ENCODE data around the gene PON1. TPM values are rescaled to one million over a fixed set of nuclear protein-coding genes. Genes with fewer than 3 reads are reported as not detected.
A peak's percentile ranks its signal among the peaks of the same experiment; 100 is the strongest.

PON1 gene
- under 1 TPM in 1 of 3 donors, not detected in 2; 0.75 TPM for polyA plus RNA-seq

DNA sequence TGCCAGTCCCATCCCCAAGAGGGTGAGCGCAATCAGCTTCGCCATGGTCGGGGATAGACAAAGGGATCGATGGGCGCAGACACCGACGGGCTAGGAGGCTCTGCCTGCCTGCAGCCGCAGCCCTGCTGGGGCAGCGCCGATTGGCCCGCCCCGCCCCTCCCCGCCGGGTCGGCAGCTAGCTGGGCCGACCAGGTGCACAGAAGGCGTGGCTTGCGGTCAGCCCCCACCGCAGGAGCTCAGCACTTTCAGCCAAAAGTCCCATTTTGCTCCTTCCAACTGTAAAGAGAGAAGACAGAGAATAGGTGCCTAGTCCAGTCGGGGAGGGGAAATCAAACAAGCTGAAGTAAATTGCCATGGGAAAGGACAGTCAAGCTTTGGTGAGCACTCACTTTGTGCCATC lies at the start of gene PON1:
PON1 (minus strand) TSS at position 102 of the 400 bp plus-strand sequence; CDS start at position 45, 57 bp downstream.
- Mint-ChIP-seq H3K27me3 (ENCODE audit: low read depth in 3 of 3) (peaks cover 4 to 8% (median 6%) of the 10 kb centered on the region in 3 donors), H3K4me1 (no peaks in the 10 kb centered on the region), H3K27ac (no peak within 1 kb of the TSS), H3K4me3 (no peak within 1 kb of the TSS), H3K9me3 (no peaks in the 10 kb centered on the region), H3K36me3 (no peaks in the 10 kb centered on the region)
- DNase-seq = no peak

DNA sequence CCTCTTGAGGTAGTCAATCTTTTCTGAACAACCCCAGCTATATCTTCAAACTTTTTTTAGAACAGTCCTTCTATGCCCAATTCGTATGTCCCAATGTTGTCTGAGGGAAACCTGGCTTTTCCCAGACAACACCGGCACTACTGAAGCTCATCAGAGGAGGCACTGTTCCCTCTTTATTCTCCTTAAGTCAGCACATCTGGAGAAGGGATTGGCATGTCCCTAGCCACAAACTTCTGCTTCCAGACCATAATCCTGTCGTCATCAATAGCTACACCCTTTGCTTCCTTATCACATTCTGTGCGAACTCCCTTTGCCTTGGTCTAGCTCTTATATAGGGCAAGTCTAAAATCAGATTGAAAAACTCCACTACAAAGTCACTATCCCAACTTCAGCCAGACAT lies 49.0 kb upstream of the PON1 start:
- Mint-ChIP-seq H3K4me3 (no peak overlapping the region), H3K4me1 (no peaks in the 10 kb centered on the region), H3K36me3 (peaks cover 0 to 3% (median 0%) of the 10 kb centered on the region in 3 donors), H3K27me3 (ENCODE audit: low read depth in 3 of 3) (peaks cover 0 to 2% (median 2%) of the 10 kb centered on the region in 3 donors), H3K27ac (no peak overlapping the region), H3K9me3 (peaks cover 0 to 4% (median 0%) of the 10 kb centered on the region in 6 donors)
- DNase-seq = no peak

DNA sequence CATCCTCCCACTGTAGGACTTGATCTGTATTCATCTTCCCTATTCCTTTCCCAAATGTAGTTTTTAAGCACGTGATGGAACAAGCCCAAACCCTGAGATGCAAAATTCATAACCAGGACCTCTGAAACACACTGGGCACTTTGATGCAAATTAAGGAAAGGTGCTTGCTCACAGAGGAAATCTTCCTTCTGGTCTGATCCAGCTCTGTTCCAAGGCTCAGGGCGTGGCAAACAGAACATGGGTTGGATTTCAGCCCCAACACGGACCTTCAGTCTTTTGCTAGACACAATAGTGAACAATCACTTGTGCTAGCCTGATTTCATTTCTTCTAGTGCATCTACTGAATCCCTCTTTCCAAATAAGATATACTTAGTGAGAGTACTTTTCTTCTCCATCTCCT lies 43.9 kb upstream of the PON1 start:
- H3K27ac Mint-ChIP-seq = no peak overlapping the region
- no peaks in the 10 kb centered on the region for H3K36me3 Mint-ChIP-seq
- no peak overlapping the region for H3K4me3 Mint-ChIP-seq
- no peaks in the 10 kb centered on the region for H3K4me1 Mint-ChIP-seq
- no peak for DNase-seq
- H3K27me3 Mint-ChIP-seq (ENCODE audit: low read depth in 3 of 3) = peaks cover 0 to 5% (median 2%) of the 10 kb centered on the region in 3 donors
- no peaks in the 10 kb centered on the region for H3K9me3 Mint-ChIP-seq

DNA sequence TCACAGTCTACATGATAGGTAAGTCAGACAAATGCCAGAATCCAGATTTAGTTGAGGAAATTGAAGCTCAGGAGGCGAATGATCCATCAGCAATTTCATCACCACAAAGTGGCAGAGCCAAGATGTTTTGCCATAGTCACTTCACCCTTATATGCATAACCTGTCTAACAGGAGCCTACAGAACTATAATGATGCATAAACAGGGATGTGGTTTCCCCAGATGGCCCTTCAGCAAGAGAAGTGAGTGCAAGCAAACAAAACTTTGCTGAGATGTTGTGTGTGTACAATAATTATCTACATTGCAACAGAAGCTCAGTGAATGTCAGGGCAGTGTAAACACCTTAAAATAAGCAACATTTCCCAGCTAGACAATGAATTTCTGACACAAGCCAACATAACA lies 43.3 kb upstream of the PON1 start:
- DNase-seq = no peak
- Mint-ChIP-seq H3K4me1 (no peaks in the 10 kb centered on the region), H3K27me3 (ENCODE audit: low read depth in 3 of 3) (peaks cover 0 to 5% (median 2%) of the 10 kb centered on the region in 3 donors), H3K4me3 (no peak overlapping the region), H3K9me3 (no peaks in the 10 kb centered on the region), H3K36me3 (no peaks in the 10 kb centered on the region), H3K27ac (no peak overlapping the region)

DNA sequence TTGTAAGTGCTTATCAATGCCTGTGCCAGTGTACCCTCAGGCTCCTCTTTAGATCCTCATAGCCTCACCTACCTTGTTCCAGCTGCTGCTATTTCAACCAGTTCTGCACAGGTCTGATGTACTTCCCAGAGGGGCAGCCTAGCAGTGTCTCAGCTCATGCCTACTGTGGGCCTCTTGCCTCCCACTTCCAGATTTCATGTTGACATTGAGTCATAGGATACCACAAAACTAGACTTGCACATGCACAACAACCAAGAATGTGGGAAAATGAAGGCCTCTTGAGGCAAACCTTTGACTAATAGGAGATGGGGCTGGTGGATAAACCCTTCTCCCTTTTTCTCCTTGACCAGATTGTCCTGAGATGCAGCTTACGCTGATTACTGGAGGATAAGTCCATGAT lies 40.8 kb upstream of the PON1 start:
- H3K27me3 Mint-ChIP-seq (ENCODE audit: low read depth in 3 of 3) = peaks cover 0 to 5% (median 4%) of the 10 kb centered on the region in 3 donors
- H3K4me3 Mint-ChIP-seq = no peak overlapping the region
- no peak for DNase-seq
- no peaks in the 10 kb centered on the region for H3K36me3 Mint-ChIP-seq
- no peaks in the 10 kb centered on the region for H3K4me1 Mint-ChIP-seq
- no peak overlapping the region for H3K27ac Mint-ChIP-seq
- H3K9me3 Mint-ChIP-seq = no peaks in the 10 kb centered on the region

DNA sequence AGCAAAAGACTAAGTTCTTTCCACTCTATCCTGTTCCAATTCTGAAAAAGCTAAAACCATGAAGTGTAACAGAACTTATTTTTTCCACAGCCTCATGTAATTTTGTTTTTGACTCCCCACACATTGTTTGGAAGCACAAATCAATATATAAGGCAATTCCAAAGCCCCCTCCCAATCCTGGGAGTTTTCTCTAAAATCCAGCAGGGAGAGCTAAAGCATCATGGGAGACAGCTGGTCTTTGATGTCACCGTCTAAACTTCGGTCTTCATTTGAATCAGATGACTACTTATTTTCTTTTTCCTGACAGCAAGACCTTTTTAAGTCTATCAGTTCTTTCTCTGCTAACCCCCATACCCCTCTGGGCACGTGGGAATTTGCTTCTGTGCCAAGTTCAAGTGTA lies 33.3 kb upstream of the PON1 start:
- no peak overlapping the region for H3K27ac Mint-ChIP-seq

DNA sequence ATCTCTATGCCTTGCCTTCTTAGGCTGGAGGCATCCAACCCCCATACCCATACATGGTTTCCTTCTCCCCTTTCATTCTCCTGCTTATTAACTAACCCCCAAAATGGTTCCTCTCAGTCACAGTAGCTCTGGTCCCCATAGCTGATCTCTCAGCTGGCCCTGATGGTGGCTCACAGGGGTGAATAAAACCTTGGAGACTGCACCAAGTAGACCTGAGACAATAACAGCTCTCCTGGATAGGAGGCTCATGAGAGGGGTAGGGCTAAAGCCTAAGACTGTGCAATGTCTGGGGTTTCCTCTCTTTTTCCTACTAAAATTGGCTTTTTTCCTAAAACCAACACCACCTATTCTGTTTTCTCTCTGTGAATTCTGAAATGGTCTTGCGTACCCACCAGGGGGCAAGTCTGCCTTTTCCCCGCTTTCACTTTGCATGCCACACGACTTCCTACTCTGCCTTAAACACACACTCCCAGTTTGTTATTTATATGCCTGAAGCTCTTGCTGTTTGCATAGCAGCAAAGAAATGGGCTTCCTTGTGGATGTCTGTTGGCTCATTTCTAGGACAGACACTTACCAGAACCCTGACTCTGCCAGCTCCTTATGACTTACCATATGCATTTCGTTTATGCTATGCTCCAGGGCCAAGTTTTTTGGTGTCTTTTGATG lies 18.4 kb upstream of the PON1 start:
- no peaks in the 10 kb centered on the region for H3K36me3 Mint-ChIP-seq
- no peak for DNase-seq

More for the DNA sequence above, 33.3 kb upstream of the PON1 start:
- peaks cover 0 to 3% (median 0%) of the 10 kb centered on the region in 3 donors for H3K36me3 Mint-ChIP-seq
- DNase-seq = no peak
- H3K27me3 Mint-ChIP-seq (ENCODE audit: low read depth in 3 of 3) = peaks cover 7 to 18% (median 7%) of the 10 kb centered on the region in 3 donors
- peaks cover 0 to 4% (median 0%) of the 10 kb centered on the region in 6 donors for H3K9me3 Mint-ChIP-seq
- no peaks in the 10 kb centered on the region for H3K4me1 Mint-ChIP-seq
- no peak overlapping the region for H3K4me3 Mint-ChIP-seq

DNA sequence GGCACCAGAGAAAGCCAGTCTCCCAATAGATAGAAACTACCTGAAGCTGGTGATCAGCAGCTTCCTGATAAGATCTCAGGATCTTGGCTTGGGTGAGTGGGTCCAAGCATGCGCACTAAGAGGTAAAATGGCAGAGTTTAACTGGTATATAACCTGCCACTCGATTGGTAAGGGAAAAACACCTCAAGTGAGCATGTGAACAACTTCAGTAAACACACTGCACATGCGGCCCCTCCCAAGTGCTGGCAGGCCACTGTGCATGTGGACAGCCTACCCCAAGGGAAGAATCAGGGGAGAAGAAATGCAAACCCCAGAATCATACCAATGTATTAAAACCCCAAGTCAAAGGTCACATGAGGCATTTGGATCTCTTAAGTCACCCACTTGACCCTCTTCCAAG lies 17.7 kb upstream of the PON1 start:
- peaks cover 0 to 2% (median 0%) of the 10 kb centered on the region in 6 donors for H3K9me3 Mint-ChIP-seq
- peaks cover 0 to 8% (median 4%) of the 10 kb centered on the region in 3 donors for H3K27me3 Mint-ChIP-seq (ENCODE audit: low read depth in 3 of 3)
- no peaks in the 10 kb centered on the region for H3K4me1 Mint-ChIP-seq
- H3K27ac Mint-ChIP-seq = no peak overlapping the region
- no peaks in the 10 kb centered on the region for H3K36me3 Mint-ChIP-seq
- DNase-seq = no peak
- H3K4me3 Mint-ChIP-seq = no peak overlapping the region

More for the DNA sequence above, 18.4 kb upstream of the PON1 start:
- Mint-ChIP-seq H3K27me3 (ENCODE audit: low read depth in 3 of 3) (peaks cover 0 to 8% (median 4%) of the 10 kb centered on the region in 3 donors), H3K27ac (no peak overlapping the region), H3K9me3 (peaks cover 0 to 2% (median 0%) of the 10 kb centered on the region in 6 donors), H3K4me3 (no peak overlapping the region), H3K4me1 (no peaks in the 10 kb centered on the region)

DNA sequence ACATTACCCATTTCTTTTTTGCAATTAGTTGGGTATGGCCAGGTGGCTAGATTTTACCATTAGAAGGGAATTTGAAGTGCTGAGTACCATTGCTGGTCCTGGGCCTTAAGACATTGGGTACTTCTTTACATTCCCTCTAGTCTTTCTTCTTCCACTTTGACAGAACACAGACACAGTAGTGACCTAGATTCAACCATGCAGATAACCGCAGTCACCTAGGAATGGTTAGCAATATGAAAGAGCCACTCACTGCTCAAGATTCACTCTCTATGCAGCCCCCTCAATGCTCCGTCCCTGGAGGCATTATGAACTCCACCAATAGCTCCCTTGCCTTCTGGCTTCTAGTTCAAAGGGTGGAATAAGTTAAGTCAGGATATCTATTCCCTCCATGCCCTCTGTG lies 16.2 kb upstream of the PON1 start:
- Mint-ChIP-seq H3K4me3 (no peak overlapping the region), H3K9me3 (peaks cover 0 to 2% (median 0%) of the 10 kb centered on the region in 6 donors), H3K4me1 (no peaks in the 10 kb centered on the region), H3K36me3 (no peaks in the 10 kb centered on the region), H3K27me3 (ENCODE audit: low read depth in 3 of 3) (peaks cover 0 to 9% (median 4%) of the 10 kb centered on the region in 3 donors), H3K27ac (no peak overlapping the region)
- no peak for DNase-seq

DNA sequence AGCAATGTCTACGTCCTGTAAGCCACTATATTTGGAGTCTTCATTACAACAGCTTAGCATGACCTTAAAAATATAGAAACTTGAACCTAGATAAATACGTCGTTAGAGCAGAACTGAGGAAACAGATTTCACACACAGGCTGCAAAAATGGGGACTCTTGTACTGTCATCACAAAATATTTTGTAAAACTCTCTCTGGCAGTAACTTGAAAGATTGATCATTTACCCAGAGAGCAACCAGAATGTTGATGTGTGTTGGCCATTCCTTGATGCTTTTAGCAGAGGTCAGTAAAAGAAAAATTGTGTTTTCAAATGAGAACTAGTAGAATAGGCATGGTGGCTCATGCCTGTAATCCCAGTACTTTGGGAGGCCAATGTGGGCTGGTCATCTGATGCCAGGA lies 14.5 kb upstream of the PON1 start:
- Mint-ChIP-seq H3K27ac (no peak overlapping the region), H3K4me1 (no peaks in the 10 kb centered on the region), H3K9me3 (peaks cover 0 to 2% (median 0%) of the 10 kb centered on the region in 6 donors), H3K4me3 (no peak overlapping the region), H3K27me3 (ENCODE audit: low read depth in 3 of 3) (peaks cover 0 to 9% (median 4%) of the 10 kb centered on the region in 3 donors), H3K36me3 (no peaks in the 10 kb centered on the region)
- no peak for DNase-seq

DNA sequence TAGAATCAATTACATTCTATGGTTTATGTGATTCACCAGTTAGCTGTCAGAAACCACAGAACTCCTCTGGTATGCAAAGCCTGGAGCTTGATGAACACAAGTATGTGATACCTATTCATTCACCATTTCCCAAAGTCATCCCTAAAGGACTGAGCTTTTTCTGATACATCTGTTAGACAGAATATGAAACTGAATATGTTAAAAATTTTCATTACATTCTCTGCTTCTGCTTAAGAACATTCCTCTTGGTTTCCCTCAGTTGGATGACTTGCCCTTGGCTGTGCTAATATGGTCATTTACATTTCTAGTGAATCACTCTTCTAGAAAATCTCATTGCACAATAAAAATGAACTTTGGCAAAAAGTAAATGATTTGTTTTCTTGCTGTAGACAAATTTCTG lies 10.8 kb upstream of the PON1 start:
- peaks cover 9 to 13% of the 10 kb centered on the region in 2 donors for H3K4me1 Mint-ChIP-seq
- DNase-seq = no peak
- H3K4me3 Mint-ChIP-seq = no peak overlapping the region
- no peaks in the 10 kb centered on the region for H3K9me3 Mint-ChIP-seq
- no peaks in the 10 kb centered on the region for H3K36me3 Mint-ChIP-seq
- H3K27me3 Mint-ChIP-seq (ENCODE audit: low read depth in 3 of 3) = peaks cover 0 to 2% (median 0%) of the 10 kb centered on the region in 3 donors
- no peak overlapping the region for H3K27ac Mint-ChIP-seq

DNA sequence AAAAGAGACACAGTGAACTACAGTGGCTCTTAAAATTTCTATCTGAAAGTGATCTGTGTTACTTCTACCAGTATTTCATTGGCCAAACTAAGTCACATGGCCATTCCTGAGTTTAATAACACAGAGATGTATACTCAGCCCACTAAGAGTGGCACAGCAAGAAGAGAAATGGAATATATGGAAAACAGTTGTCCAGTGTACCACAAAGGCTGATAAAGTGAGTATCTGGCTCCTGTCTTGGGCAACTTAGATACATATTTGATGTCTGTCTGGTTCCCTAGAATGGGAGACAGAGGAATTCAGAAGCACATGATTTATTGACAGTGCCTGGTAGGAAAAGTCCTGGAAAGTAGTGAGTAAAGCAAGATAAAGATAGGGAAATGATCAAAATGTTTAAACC lies 10.1 kb upstream of the PON1 start:
- H3K27ac Mint-ChIP-seq = no peak overlapping the region
- H3K4me3 Mint-ChIP-seq = no peak overlapping the region
- no peaks in the 10 kb centered on the region for H3K9me3 Mint-ChIP-seq
- no peak for DNase-seq
- H3K27me3 Mint-ChIP-seq (ENCODE audit: low read depth in 3 of 3) = peaks cover 0 to 2% (median 0%) of the 10 kb centered on the region in 3 donors
- H3K36me3 Mint-ChIP-seq = no peaks in the 10 kb centered on the region
- peaks cover 11 to 17% of the 10 kb centered on the region in 2 donors for H3K4me1 Mint-ChIP-seq

DNA sequence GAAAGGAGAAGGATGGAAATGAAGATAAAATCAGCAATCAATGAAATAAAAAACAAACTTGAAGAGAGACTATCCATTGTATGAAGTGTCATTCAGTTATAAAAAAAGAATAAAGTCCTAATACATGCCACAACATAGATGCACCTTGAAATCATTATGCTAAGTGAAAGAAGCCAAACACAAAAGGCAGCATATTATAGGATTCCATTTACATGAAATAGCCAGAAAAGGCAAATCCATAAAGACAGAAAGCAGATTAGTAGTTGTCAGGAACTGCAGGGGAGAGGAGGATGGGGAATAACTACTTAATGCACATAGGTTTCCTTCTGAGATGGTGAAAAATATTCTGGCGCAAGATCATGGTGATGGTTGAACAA lies 6.6 kb upstream of the PON1 start:
- Mint-ChIP-seq H3K4me1 (peaks cover 11 to 17% of the 10 kb centered on the region in 2 donors), H3K4me3 (peak overlapping the region; percentile 68 to 80 (median 70)), H3K9me3 (no peaks in the 10 kb centered on the region), H3K36me3 (no peaks in the 10 kb centered on the region), H3K27me3 (ENCODE audit: low read depth in 3 of 3) (peaks cover under 1 to 2% (median 2%) of the 10 kb centered on the region in 3 donors), H3K27ac (peak overlapping the region; percentile 49 to 90 (median 85))
- DNase-seq = no peak

DNA sequence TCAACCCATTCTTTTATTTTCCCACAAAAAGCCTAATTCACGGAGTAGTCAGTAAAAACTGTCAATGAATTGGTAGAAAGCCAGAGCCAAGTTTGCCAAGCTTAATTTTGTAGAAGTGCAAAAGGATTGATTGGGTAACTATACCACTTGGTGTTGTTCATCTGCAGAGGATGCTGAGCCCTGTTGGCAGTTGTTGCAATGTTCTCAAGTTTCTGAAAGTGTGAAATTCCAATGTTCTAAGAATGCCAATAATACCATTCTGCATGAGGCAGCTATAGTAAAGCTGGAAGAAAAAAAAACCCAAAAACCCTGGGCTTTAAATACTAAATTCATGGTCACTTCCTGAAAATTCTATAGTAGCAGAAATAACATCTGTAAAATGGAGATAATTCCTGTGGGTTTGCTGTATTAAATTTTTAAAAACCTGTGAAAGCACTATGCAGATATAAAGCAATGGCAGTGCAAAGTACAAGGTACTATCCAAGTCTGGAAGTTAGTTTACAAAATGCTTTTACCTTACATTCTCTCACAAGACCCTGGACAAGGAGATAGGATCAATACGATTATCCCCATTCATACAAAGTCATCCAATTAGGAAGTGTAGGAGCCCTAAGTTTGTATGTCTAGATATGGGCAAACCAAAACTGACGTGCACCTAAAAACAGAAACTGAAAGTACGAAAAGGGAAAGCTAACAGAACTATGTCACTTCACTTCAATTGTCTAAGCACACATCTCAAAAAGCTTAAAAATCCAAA lies 6.0 kb upstream of the PON1 start:
- DNase-seq = peak; percentile 23 to 38 (median 32)
- peak overlapping the region; percentile 49 to 90 (median 85) for H3K27ac Mint-ChIP-seq
- H3K36me3 Mint-ChIP-seq = no peaks in the 10 kb centered on the region
- peak overlapping the region; percentile 68 to 80 (median 70) for H3K4me3 Mint-ChIP-seq
- H3K9me3 Mint-ChIP-seq = no peaks in the 10 kb centered on the region
- H3K27me3 Mint-ChIP-seq (ENCODE audit: low read depth in 3 of 3) = peaks cover 0 to 2% (median 2%) of the 10 kb centered on the region in 3 donors
- peaks cover 11 to 17% of the 10 kb centered on the region in 2 donors for H3K4me1 Mint-ChIP-seq

Data from immature natural killer cell (primary cell).